ENCODE results near the gene GRAMD1B. TPM values are rescaled to one million over a fixed set of nuclear protein-coding genes. Genes with fewer than 3 reads are reported as not detected.

Gene GRAMD1B
- total RNA-seq, 1 donor from 2014 or later = 155 TPM

GRCh38 chr11:123437236-123437979 lies 7.3 kb downstream of the GRAMD1B start:
- no peaks in the 10 kb centered on the region for H3K9me3 Mint-ChIP-seq
- peak overlapping the region; percentile 51 for H3K4me3 Mint-ChIP-seq
- no peaks in the 10 kb centered on the region for H3K27me3 Mint-ChIP-seq (ENCODE audit: insufficient read depth)
- H3K36me3 Mint-ChIP-seq (ENCODE audit: low read depth) = peaks cover 64% of the 10 kb centered on the region
- DNase-seq (ENCODE audit: low spot score) = no peak
- H3K27ac Mint-ChIP-seq = peak overlapping the region; percentile 76
- intact Hi-C loops (cut with micrococcal nuclease) = no loop called here
- H3K4me1 Mint-ChIP-seq (ENCODE audit: low read depth) = peaks cover 91% of the 10 kb centered on the region

GRCh38 chr11:123438131-123438627 lies 8.1 kb downstream of the GRAMD1B start:
- Mint-ChIP-seq H3K27ac (peak overlapping the region; percentile 76), H3K36me3 (ENCODE audit: low read depth) (peaks cover 62% of the 10 kb centered on the region), H3K4me1 (ENCODE audit: low read depth) (peaks cover 92% of the 10 kb centered on the region), H3K9me3 (no peaks in the 10 kb centered on the region), H3K4me3 (peak overlapping the region; percentile 51), H3K27me3 (ENCODE audit: insufficient read depth) (no peaks in the 10 kb centered on the region)
- intact Hi-C loops (cut with micrococcal nuclease) = no loop called here
- DNase-seq (ENCODE audit: low spot score) = no peak

- no peak for DNase-seq (ENCODE audit: low spot score)
- H3K4me3 Mint-ChIP-seq = peak overlapping the region; percentile 65
These were observed 9.5 kb downstream of the GRAMD1B start for GRCh38 chr11:123439616-123440015.

GRCh38 chr11:123441161-123441560 lies 11.1 kb downstream of the GRAMD1B start:
- H3K4me1 Mint-ChIP-seq (ENCODE audit: low read depth) = peaks cover 88% of the 10 kb centered on the region
- H3K27me3 Mint-ChIP-seq (ENCODE audit: insufficient read depth) = no peaks in the 10 kb centered on the region
- DNase-seq (ENCODE audit: low spot score) = no peak
- no peaks in the 10 kb centered on the region for H3K9me3 Mint-ChIP-seq
- peaks cover 64% of the 10 kb centered on the region for H3K36me3 Mint-ChIP-seq (ENCODE audit: low read depth)
- H3K27ac Mint-ChIP-seq = peak overlapping the region; percentile 76
- H3K4me3 Mint-ChIP-seq = peak overlapping the region; percentile 10
- intact Hi-C loops (cut with micrococcal nuclease) = no loop called here

More at GRCh38 chr11:123439616-123440015, 9.5 kb downstream of the GRAMD1B start:
- Mint-ChIP-seq H3K36me3 (ENCODE audit: low read depth) (peaks cover 63% of the 10 kb centered on the region), H3K27ac (peak overlapping the region; percentile 76), H3K27me3 (ENCODE audit: insufficient read depth) (no peaks in the 10 kb centered on the region), H3K9me3 (no peaks in the 10 kb centered on the region), H3K4me1 (ENCODE audit: low read depth) (peaks cover 91% of the 10 kb centered on the region)
- intact Hi-C loops (cut with micrococcal nuclease) = loop anchor here (1.0 kb wide), 2 partner anchors 8 to 15 kb away; no protein-coding TSS in a partner anchor

- H3K36me3 Mint-ChIP-seq (ENCODE audit: low read depth) = peaks cover 61% of the 10 kb centered on the region
- DNase-seq (ENCODE audit: low spot score) = no peak
- H3K4me3 Mint-ChIP-seq = no peak overlapping the region
- intact Hi-C loops (cut with micrococcal nuclease) = no loop called here
- H3K27me3 Mint-ChIP-seq (ENCODE audit: insufficient read depth) = no peaks in the 10 kb centered on the region
- no peaks in the 10 kb centered on the region for H3K9me3 Mint-ChIP-seq
- peak overlapping the region; percentile 68 for H3K27ac Mint-ChIP-seq
- peaks cover 85% of the 10 kb centered on the region for H3K4me1 Mint-ChIP-seq (ENCODE audit: low read depth)
These were observed 14.0 kb downstream of the GRAMD1B start for GRCh38 chr11:123443851-123444623.

- Mint-ChIP-seq H3K27me3 (ENCODE audit: insufficient read depth) (no peaks in the 10 kb centered on the region), H3K36me3 (ENCODE audit: low read depth) (peaks cover 41% of the 10 kb centered on the region), H3K4me1 (ENCODE audit: low read depth) (peaks cover 88% of the 10 kb centered on the region), H3K4me3 (no peak overlapping the region), H3K27ac (peak overlapping the region; percentile 47), H3K9me3 (no peaks in the 10 kb centered on the region)
- no peak for DNase-seq (ENCODE audit: low spot score)
- intact Hi-C loops (cut with micrococcal nuclease) = no loop called here
These were observed 18.8 kb downstream of the GRAMD1B start for GRCh38 chr11:123448823-123449222.

GRCh38 chr11:123449436-123449835 lies 19.4 kb downstream of the GRAMD1B start:
- Mint-ChIP-seq H3K4me1 (ENCODE audit: low read depth) (peaks cover 88% of the 10 kb centered on the region), H3K9me3 (no peaks in the 10 kb centered on the region), H3K27me3 (ENCODE audit: insufficient read depth) (no peaks in the 10 kb centered on the region), H3K27ac (peak overlapping the region; percentile 79), H3K4me3 (no peak overlapping the region), H3K36me3 (ENCODE audit: low read depth) (peaks cover 41% of the 10 kb centered on the region)
- intact Hi-C loops (cut with micrococcal nuclease) = no loop called here
- DNase-seq (ENCODE audit: low spot score) = no peak

GRCh38 chr11:123450623-123451022 lies 20.6 kb downstream of the GRAMD1B start:
- H3K27ac Mint-ChIP-seq = peak overlapping the region; percentile 90

GRCh38 chr11:123451183-123451781 lies 21.2 kb downstream of the GRAMD1B start:
- H3K27me3 Mint-ChIP-seq (ENCODE audit: insufficient read depth) = no peaks in the 10 kb centered on the region
- peaks cover 97% of the 10 kb centered on the region for H3K4me1 Mint-ChIP-seq (ENCODE audit: low read depth)
- H3K4me3 Mint-ChIP-seq = peak overlapping the region; percentile 59

More at GRCh38 chr11:123450623-123451022, 20.6 kb downstream of the GRAMD1B start:
- intact Hi-C loops (cut with micrococcal nuclease) = no loop called here
- DNase-seq (ENCODE audit: low spot score) = no peak
- Mint-ChIP-seq H3K4me3 (peak overlapping the region; percentile 9), H3K4me1 (ENCODE audit: low read depth) (peaks cover 90% of the 10 kb centered on the region), H3K9me3 (no peaks in the 10 kb centered on the region), H3K27me3 (ENCODE audit: insufficient read depth) (no peaks in the 10 kb centered on the region), H3K36me3 (ENCODE audit: low read depth) (peaks cover 37% of the 10 kb centered on the region)

GRCh38 chr11:123452794-123453193 lies 22.7 kb downstream of the GRAMD1B start:
- H3K27ac Mint-ChIP-seq = peak overlapping the region; percentile 63
- no peaks in the 10 kb centered on the region for H3K27me3 Mint-ChIP-seq (ENCODE audit: insufficient read depth)
- DNase-seq (ENCODE audit: low spot score) = no peak
- intact Hi-C loops (cut with micrococcal nuclease) = no loop called here
- H3K4me3 Mint-ChIP-seq = peak overlapping the region; percentile 23
- peaks cover 31% of the 10 kb centered on the region for H3K36me3 Mint-ChIP-seq (ENCODE audit: low read depth)
- no peaks in the 10 kb centered on the region for H3K9me3 Mint-ChIP-seq
- H3K4me1 Mint-ChIP-seq (ENCODE audit: low read depth) = peaks cover 97% of the 10 kb centered on the region

More at GRCh38 chr11:123451183-123451781, 21.2 kb downstream of the GRAMD1B start:
- Mint-ChIP-seq H3K36me3 (ENCODE audit: low read depth) (peaks cover 35% of the 10 kb centered on the region), H3K9me3 (no peaks in the 10 kb centered on the region), H3K27ac (peak overlapping the region; percentile 90)
- intact Hi-C loops (cut with micrococcal nuclease) = no loop called here
- DNase-seq (ENCODE audit: low spot score) = no peak

- H3K4me1 Mint-ChIP-seq (ENCODE audit: low read depth) = peaks cover 98% of the 10 kb centered on the region
- H3K4me3 Mint-ChIP-seq = peak overlapping the region; percentile 82
- H3K27ac Mint-ChIP-seq = peak overlapping the region; percentile 97
- H3K9me3 Mint-ChIP-seq = no peaks in the 10 kb centered on the region
- intact Hi-C loops (cut with micrococcal nuclease) = loop anchor here (1.0 to 2.0 kb wide), 8 partner anchors 15 to 391 kb away; partner anchors contain the start of gene HSPA8
- H3K36me3 Mint-ChIP-seq (ENCODE audit: low read depth) = peaks cover 34% of the 10 kb centered on the region
- peak; percentile 74 for DNase-seq (ENCODE audit: low spot score)
- H3K27me3 Mint-ChIP-seq (ENCODE audit: insufficient read depth) = no peaks in the 10 kb centered on the region
These were observed 24.1 kb downstream of the GRAMD1B start for GRCh38 chr11:123454060-123454651.

- H3K36me3 Mint-ChIP-seq (ENCODE audit: low read depth) = peaks cover 39% of the 10 kb centered on the region
- peaks cover 97% of the 10 kb centered on the region for H3K4me1 Mint-ChIP-seq (ENCODE audit: low read depth)
- H3K27ac Mint-ChIP-seq = peak overlapping the region; percentile 97
- intact Hi-C loops (cut with micrococcal nuclease) = loop anchor here (1.0 to 2.0 kb wide), 8 partner anchors 15 to 392 kb away; partner anchors contain the start of gene HSPA8
- peak overlapping the region; percentile 82 for H3K4me3 Mint-ChIP-seq
- no peaks in the 10 kb centered on the region for H3K27me3 Mint-ChIP-seq (ENCODE audit: insufficient read depth)
- no peak for DNase-seq (ENCODE audit: low spot score)
- no peaks in the 10 kb centered on the region for H3K9me3 Mint-ChIP-seq
These were observed 24.7 kb downstream of the GRAMD1B start for GRCh38 chr11:123454796-123455195.

Measured in activated T-helper 1 cell treated with anti-CD3 and anti-CD28 coated beads, Interleukin-12 subunit alpha, Interleukin-12 subunit beta, Interleukin-2, Interleukin-4 antibody, amounts not matched to agents 30 ng/mL and 10 ng/mL and 1 ng/mL, durations not matched to agents 14 hours and 24 hours and 36 hours (primary cell).